HL-60 (cell line): ENCODE data around the gene R3HDM1.

ENCODE experiments used
- DNase-seq, 2 experiments: peaks; one replicate each; pipeline ENCODE4 v3.0.0-alpha.2; 2010 to 2020; ENCODE audit warnings: low read depth in 1 of 2, low spot score in 1 of 2
- H3K27ac ChIP-seq: fragments of 250-450 bp; sonication (Bioruptor Pico); replicated peaks from 2 replicates; pipeline ENCODE4 v1.5.1; 2020; ENCODE audit warnings: mild to moderate bottlenecking, moderate library complexity
- H3K27me3 ChIP-seq: fragments of 250-450 bp; sonication (Bioruptor Pico); 2 replicates; pipeline ENCODE4 v1.5.1; 2021; ENCODE audit warnings: mild to moderate bottlenecking, moderate library complexity; ENCODE audit not compliant: insufficient read depth, poor library complexity, severe bottlenecking
- H3K4me3 ChIP-seq: replicated peaks from 2 replicates; pipeline ENCODE4 v1.5.1; 2011; ENCODE audit warnings: mild to moderate bottlenecking, control low read depth, low read length; ENCODE audit not compliant: insufficient read depth
- GABPA ChIP-seq: IDR thresholded peaks from 2 replicates; pipeline ENCODE4 v1.6.1; 2012; ENCODE audit warnings: low read depth
- POLR2AphosphoS5 ChIP-seq: IDR thresholded peaks from 2 replicates; pipeline ENCODE4 v1.6.1; 2012; ENCODE audit warnings: low read depth
- SPI1 ChIP-seq: IDR thresholded peaks from 2 replicates; pipeline ENCODE4 v1.6.1; 2012; ENCODE audit warnings: low read depth, mild to moderate bottlenecking, borderline replicate concordance
- TF ChIP-seq, protein P1 (sequence below): IDR thresholded peaks from one replicate; pipeline ENCODE4 v1.5.1; 2011; ENCODE audit warnings: low read length, control low read depth, inconsistent platforms; ENCODE audit not compliant: insufficient read depth
- TF ChIP-seq, protein P2 (sequence below): IDR thresholded peaks from 2 replicates; pipeline ENCODE4 v1.6.1; 2012; ENCODE audit warnings: low read depth; ENCODE audit not compliant: insufficient replicate concordance

Gene R3HDM1

DNA sequence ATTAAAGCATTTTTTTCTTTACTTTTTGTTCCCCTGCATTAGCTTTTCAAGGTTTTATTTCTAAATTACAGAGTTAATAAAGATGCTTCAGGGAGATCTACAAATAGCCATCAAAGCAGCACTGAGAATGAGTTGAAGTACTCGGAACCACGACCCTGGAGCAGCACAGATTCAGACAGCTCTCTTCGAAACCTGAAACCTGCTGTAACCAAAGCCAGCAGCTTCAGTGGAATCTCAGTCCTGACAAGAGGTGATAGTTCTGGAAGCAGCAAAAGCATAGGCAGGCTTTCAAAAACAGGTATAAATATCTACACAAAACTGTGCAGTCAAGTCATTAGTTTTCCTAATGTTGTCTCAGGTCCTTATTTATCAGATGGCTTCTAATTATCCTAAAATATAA lies 107.5 kb downstream of the R3HDM1 start:
- Histone ChIP-seq H3K4me3 (no peak overlapping the region), H3K27ac (no peak overlapping the region), H3K27me3 (no peaks in the 10 kb centered on the region)
- no peak for DNase-seq
- TF ChIP-seq POLR2AphosphoS5 = no peak
- TF ChIP-seq, protein P1, sequence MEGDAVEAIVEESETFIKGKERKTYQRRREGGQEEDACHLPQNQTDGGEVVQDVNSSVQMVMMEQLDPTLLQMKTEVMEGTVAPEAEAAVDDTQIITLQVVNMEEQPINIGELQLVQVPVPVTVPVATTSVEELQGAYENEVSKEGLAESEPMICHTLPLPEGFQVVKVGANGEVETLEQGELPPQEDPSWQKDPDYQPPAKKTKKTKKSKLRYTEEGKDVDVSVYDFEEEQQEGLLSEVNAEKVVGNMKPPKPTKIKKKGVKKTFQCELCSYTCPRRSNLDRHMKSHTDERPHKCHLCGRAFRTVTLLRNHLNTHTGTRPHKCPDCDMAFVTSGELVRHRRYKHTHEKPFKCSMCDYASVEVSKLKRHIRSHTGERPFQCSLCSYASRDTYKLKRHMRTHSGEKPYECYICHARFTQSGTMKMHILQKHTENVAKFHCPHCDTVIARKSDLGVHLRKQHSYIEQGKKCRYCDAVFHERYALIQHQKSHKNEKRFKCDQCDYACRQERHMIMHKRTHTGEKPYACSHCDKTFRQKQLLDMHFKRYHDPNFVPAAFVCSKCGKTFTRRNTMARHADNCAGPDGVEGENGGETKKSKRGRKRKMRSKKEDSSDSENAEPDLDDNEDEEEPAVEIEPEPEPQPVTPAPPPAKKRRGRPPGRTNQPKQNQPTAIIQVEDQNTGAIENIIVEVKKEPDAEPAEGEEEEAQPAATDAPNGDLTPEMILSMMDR = no peak
- TF ChIP-seq GABPA = no peak
- TF ChIP-seq, protein P2, sequence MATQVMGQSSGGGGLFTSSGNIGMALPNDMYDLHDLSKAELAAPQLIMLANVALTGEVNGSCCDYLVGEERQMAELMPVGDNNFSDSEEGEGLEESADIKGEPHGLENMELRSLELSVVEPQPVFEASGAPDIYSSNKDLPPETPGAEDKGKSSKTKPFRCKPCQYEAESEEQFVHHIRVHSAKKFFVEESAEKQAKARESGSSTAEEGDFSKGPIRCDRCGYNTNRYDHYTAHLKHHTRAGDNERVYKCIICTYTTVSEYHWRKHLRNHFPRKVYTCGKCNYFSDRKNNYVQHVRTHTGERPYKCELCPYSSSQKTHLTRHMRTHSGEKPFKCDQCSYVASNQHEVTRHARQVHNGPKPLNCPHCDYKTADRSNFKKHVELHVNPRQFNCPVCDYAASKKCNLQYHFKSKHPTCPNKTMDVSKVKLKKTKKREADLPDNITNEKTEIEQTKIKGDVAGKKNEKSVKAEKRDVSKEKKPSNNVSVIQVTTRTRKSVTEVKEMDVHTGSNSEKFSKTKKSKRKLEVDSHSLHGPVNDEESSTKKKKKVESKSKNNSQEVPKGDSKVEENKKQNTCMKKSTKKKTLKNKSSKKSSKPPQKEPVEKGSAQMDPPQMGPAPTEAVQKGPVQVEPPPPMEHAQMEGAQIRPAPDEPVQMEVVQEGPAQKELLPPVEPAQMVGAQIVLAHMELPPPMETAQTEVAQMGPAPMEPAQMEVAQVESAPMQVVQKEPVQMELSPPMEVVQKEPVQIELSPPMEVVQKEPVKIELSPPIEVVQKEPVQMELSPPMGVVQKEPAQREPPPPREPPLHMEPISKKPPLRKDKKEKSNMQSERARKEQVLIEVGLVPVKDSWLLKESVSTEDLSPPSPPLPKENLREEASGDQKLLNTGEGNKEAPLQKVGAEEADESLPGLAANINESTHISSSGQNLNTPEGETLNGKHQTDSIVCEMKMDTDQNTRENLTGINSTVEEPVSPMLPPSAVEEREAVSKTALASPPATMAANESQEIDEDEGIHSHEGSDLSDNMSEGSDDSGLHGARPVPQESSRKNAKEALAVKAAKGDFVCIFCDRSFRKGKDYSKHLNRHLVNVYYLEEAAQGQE = no peak
- no peak for TF ChIP-seq SPI1

DNA sequence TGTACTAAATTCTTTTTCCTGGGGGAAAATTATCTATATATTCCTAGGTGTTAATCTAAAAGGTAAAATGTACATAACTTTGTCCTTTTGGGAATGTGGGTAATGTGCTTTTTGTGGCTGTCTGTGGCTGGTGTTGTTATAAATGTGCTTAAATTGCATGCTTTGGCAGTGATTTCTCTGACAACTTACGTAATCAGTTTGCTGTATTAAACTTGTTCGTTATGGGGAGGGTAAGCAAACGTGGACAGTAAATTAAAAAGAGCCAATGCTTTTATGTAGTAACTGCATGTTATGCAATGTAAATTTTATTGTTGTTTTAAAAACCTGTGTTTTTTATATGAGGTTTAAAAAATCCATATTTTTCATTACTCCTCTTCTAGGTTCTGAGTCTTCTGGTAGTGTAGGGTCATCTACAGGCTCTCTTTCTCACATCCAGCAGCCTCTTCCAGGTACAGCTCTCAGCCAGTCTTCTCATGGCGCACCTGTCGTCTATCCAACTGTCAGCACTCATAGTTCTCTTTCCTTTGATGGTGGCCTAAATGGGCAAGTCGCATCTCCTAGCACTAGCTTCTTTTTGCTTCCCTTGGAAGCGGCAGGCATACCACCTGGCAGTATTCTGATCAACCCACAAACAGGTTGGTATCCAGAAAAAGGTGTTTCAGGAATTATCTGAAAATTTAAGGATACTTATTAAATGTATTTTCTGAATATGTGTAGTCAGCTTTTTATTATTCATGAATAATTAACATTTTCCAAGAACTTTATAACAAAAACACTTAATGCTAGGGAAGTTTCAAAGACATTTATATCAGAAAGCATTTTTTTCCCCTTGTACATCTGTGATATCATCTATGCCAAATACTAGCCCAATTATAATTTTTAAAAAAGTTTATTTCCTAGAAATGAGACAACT lies 110.1 kb downstream of the R3HDM1 start:
- H3K4me3 ChIP-seq = no peak overlapping the region
- DNase-seq = no peak
- TF ChIP-seq SPI1 = no peak
- TF ChIP-seq GABPA = no peak
- TF ChIP-seq POLR2AphosphoS5 = no peak
- TF ChIP-seq, protein P1 = no peak
- TF ChIP-seq, protein P2 = no peak

DNA sequence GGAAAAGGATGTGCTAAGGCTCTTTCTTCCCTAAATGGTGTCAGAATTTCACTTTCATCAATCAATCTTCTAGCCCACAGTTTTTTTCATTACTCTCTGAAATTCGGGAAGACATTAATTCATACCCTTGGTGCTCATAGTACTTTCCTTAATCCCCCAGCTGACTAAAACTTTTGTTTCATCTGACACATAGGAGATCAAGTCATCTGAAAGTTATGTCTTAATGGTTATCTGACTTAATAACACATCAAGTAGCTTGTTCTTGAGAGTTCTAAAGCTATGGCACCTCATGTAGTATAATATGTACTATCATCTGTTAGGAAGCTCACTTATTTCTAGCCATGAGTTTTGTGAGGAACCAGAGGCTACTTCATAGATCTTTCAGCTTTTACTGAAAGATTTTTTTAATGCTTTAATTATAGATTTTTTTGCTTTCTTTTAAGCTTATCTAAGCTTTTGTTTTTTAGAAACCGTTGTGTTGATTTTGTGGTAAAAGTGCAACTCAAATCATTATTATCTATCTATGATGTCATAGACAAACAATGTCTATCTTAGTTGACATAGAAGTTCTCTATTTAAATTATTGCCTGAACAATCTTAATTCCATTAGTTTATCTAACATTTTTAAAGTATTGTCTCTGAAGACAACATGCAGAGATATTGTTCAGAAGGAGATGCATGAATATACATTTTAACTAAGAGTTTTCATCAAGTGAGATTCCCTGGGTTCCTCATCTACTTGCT lies 116.7 kb downstream of the R3HDM1 start:
- no peaks in the 10 kb centered on the region for H3K27me3 ChIP-seq
- no peak for DNase-seq
- H3K4me3 ChIP-seq = no peak overlapping the region
- no peak overlapping the region for H3K27ac ChIP-seq
- TF ChIP-seq POLR2AphosphoS5 = no peak
- no peak for TF ChIP-seq SPI1
- TF ChIP-seq, protein P1 = no peak
- no peak for TF ChIP-seq GABPA
- TF ChIP-seq, protein P2 = no peak

More for the DNA sequence above, 110.1 kb downstream of the R3HDM1 start:
- no peak overlapping the region for H3K27ac ChIP-seq
- H3K27me3 ChIP-seq = no peaks in the 10 kb centered on the region
